OCI-LY7 (cell line): ENCODE measurements around the gene PSMD7. TPM values are rescaled to one million over a fixed set of nuclear protein-coding genes. Genes with fewer than 3 reads are reported as not detected.

Experiments
- BruUV-seq: library from RNA; stranded (reverse); fragments of 400-500 nt; replicated peaks from 2 replicates; lab custom pipeline; 2021; lab: Mats Ljungman, UMichigan
- CTCF ChIA-PET: fragments of 300-600 bp; sonication (Branson Sonifier 250); formaldehyde crosslinking; loops from one replicate; lab custom pipeline; 2022; ENCODE audit warnings: antibody characterized with exemption; ENCODE audit not compliant: unreplicated experiment; lab: Charles Lee
- POLR2A ChIA-PET: fragments of 300-600 bp; sonication (Branson Sonifier 250); formaldehyde crosslinking; loops from one replicate; lab custom pipeline; 2022; ENCODE audit warnings: antibody characterized with exemption; lab: Charles Lee
- DNase-seq: peaks from one replicate; pipeline ENCODE4 v3.0.0-alpha.2; 2015; ENCODE audit warnings: low spot score
- H2AFZ ChIP-seq: fragments of 200-600 bp; sonication (generic), shearing (Covaris generic); 2 replicates; pipeline ENCODE4 v1.6.1; 2014; ENCODE audit warnings: mild to moderate bottlenecking, antibody characterized with exemption, low read length, moderate library complexity
- H3K27ac ChIP-seq: fragments of 200-600 bp; sonication (generic); 2 replicates; pipeline ENCODE4 v1.5.1; 2014; ENCODE audit warnings: mixed run types, low read depth, mild to moderate bottlenecking, moderate library complexity, low read length, inconsistent platforms; ENCODE audit not compliant: poor library complexity, severe bottlenecking
- H3K36me3 ChIP-seq: fragments of 200-600 bp; sonication (generic); 2 replicates; pipeline ENCODE4 v1.6.1; 2014; ENCODE audit warnings: mild to moderate bottlenecking, antibody characterized with exemption, low read length, moderate library complexity, mixed read lengths; ENCODE audit not compliant: insufficient read depth
- H3K4me1 ChIP-seq: fragments of 200-600 bp; sonication (generic); 2 replicates; pipeline ENCODE4 v1.5.1; 2014; ENCODE audit warnings: mild to moderate bottlenecking, low read length; ENCODE audit not compliant: insufficient read depth, poor library complexity, severe bottlenecking
- H3K4me2 ChIP-seq: fragments of 200-600 bp; sonication (generic); 2 replicates; pipeline ENCODE4 v1.6.1; 2014; ENCODE audit warnings: mild to moderate bottlenecking, low read length
- H3K4me3 ChIP-seq: fragments of 200-600 bp; sonication (generic); 2 replicates; pipeline ENCODE4 v1.5.1; 2014; ENCODE audit warnings: mild to moderate bottlenecking, low read depth, low read length; ENCODE audit not compliant: poor library complexity, severe bottlenecking
- H3K79me2 ChIP-seq: fragments of 200-600 bp; sonication (generic); 2 replicates; pipeline ENCODE4 v1.6.1; 2016; ENCODE audit warnings: low read depth, mild to moderate bottlenecking, low read length, moderate library complexity, mixed read lengths; ENCODE audit not compliant: insufficient read depth
- H3K9me2 ChIP-seq: fragments of 200-600 bp; sonication (generic); 2 replicates; pipeline ENCODE4 v1.6.1; 2016; ENCODE audit warnings: mild to moderate bottlenecking, low read length, mixed read lengths; ENCODE audit not compliant: insufficient read depth
- H3K9me3 ChIP-seq: fragments of 200-600 bp; sonication (generic); 2 replicates; pipeline ENCODE4 v1.6.1; 2014; ENCODE audit warnings: mild to moderate bottlenecking, mixed run types, low read length, mixed read lengths
- H4K20me1 ChIP-seq: fragments of 200-600 bp; sonication (generic); 2 replicates; pipeline ENCODE4 v1.6.1; 2014; ENCODE audit warnings: mild to moderate bottlenecking, antibody characterized with exemption, low read length, moderate library complexity, mixed read lengths; ENCODE audit not compliant: insufficient read depth
- CTCF ChIP-seq: fragments of 200-600 bp; sonication (generic); conservative IDR thresholded peaks from 2 replicates; pipeline ENCODE4 v1.5.1; 2014; ENCODE audit warnings: mild to moderate bottlenecking, antibody characterized with exemption, low read length, moderate library complexity, mixed read lengths
- EZH2phosphoT487 ChIP-seq: fragments of 200-600 bp; sonication (generic); IDR thresholded peaks from 2 replicates; pipeline ENCODE4 v1.6.1; 2018; ENCODE audit warnings: low read depth, borderline replicate concordance, mild to moderate bottlenecking, mixed run types, antibody characterized with exemption, low read length, moderate library complexity, mixed read lengths
- intact Hi-C: fragments of 100-400 bp; cut with micrococcal nuclease; formaldehyde crosslinking; loops from one replicate; pipeline ENCODE4 v1.10.0; 2022; ENCODE audit not compliant: unreplicated experiment
- total RNA-seq, 2 experiments: library from RNA; depleted of rRNA in 1 of 2; stranded (reverse); fragments of >200 nt in 1 of 2; shearing (Covaris generic) in 1 of 2; gene quantifications; 2 replicates each; pipeline ENCODE4 v1.2.3, GENCODE V29; 2014 to 2022

PSMD7 gene
- total RNA-seq, 2 experiments from 2014 or later: 80.6 to 144 TPM

- CTCF ChIA-PET: no interaction called here
Measured at GRCh38 chr16:74279266-74279665, 17.3 kb upstream of the PSMD7 start.

GRCh38 chr16:74279805-74280204, 16.8 kb upstream of the PSMD7 start:
- POLR2A ChIA-PET: interaction anchor here (0.7 kb wide), 1 partner anchor 1226 kb away, joined by 3 read pairs; no protein-coding TSS in a partner anchor
- Histone ChIP-seq H3K4me3 (no peak overlapping the region), H3K4me2 (no peak overlapping the region), H3K36me3 (no peaks in the 10 kb centered on the region), H3K79me2 (no peaks in the 10 kb centered on the region), H2AFZ (no peak overlapping the region), H3K9me3 (no peaks in the 10 kb centered on the region), H3K27ac (no peak overlapping the region), H4K20me1 (no peaks in the 10 kb centered on the region), H3K4me1 (no peaks in the 10 kb centered on the region), H3K9me2 (no peaks in the 10 kb centered on the region)
- intact Hi-C loops: no loop called here
- CTCF ChIA-PET: no interaction called here
- BruUV-seq: no TSS peak
- no peak for DNase-seq
- TF ChIP-seq EZH2phosphoT487 (no peak), CTCF (no peak)

More at GRCh38 chr16:74279266-74279665, 17.3 kb upstream of the PSMD7 start:
- Histone ChIP-seq H4K20me1 (no peaks in the 10 kb centered on the region), H3K9me3 (no peaks in the 10 kb centered on the region), H3K4me3 (no peak overlapping the region), H2AFZ (no peak overlapping the region), H3K27ac (no peak overlapping the region), H3K36me3 (no peaks in the 10 kb centered on the region), H3K4me2 (no peak overlapping the region), H3K9me2 (no peaks in the 10 kb centered on the region), H3K4me1 (no peaks in the 10 kb centered on the region), H3K79me2 (no peaks in the 10 kb centered on the region)
- intact Hi-C loops: no loop called here
- DNase-seq: no peak
- POLR2A ChIA-PET: interaction anchor here (0.6 to 1.3 kb wide), 3 partner anchors 17 to 1225 kb away, joined by 3 read pairs; no protein-coding TSS in a partner anchor
- no TSS peak for BruUV-seq
- TF ChIP-seq CTCF (no peak), EZH2phosphoT487 (no peak)

GRCh38 chr16:74280448-74280847, 16.2 kb upstream of the PSMD7 start:
- H3K4me2 ChIP-seq: no peak overlapping the region
- no TSS peak for BruUV-seq
- DNase-seq: no peak
- H3K9me2 ChIP-seq: no peaks in the 10 kb centered on the region
- no peaks in the 10 kb centered on the region for H3K36me3 ChIP-seq
- H3K4me3 ChIP-seq: no peak overlapping the region
- no peak overlapping the region for H3K27ac ChIP-seq
- no peaks in the 10 kb centered on the region for H4K20me1 ChIP-seq
- no peak overlapping the region for H2AFZ ChIP-seq
- no peaks in the 10 kb centered on the region for H3K4me1 ChIP-seq
- ChIA-PET POLR2A (interaction anchor here (0.7 kb wide), 1 partner anchor 393 kb away, joined by 4 read pairs; no protein-coding TSS in a partner anchor), CTCF (no interaction called here)
- H3K79me2 ChIP-seq: no peaks in the 10 kb centered on the region
- no peak for TF ChIP-seq CTCF
- no peak for TF ChIP-seq EZH2phosphoT487
- no peaks in the 10 kb centered on the region for H3K9me3 ChIP-seq
- intact Hi-C loops: no loop called here
